ENCODE data around the gene SEPHS1.

DNA sequence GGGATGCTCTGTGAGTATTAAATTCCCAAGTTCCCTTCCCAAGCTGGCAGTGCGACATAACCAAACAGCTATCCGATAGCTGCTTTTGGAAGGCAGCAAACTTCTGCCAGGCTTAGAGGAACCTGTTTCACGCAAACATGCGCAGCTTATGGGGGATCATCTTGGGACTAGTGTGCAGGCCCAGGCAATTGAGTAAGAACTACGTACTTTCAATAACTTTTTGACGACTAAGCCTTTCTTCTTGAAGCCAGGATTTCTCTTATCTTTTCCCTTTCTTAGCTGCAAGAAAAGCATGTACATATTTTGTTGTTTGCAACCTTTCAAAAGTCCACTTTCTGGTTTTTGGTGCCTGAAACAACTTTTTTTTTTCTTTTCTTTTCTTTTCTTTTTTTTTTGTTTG is 28.7 kb upstream of the SEPHS1 start:
- TF ChIP-seq POLR2A (IDR thresholded peaks at IDR 0.05) = no peak
- TF ChIP-seq, protein P1, sequence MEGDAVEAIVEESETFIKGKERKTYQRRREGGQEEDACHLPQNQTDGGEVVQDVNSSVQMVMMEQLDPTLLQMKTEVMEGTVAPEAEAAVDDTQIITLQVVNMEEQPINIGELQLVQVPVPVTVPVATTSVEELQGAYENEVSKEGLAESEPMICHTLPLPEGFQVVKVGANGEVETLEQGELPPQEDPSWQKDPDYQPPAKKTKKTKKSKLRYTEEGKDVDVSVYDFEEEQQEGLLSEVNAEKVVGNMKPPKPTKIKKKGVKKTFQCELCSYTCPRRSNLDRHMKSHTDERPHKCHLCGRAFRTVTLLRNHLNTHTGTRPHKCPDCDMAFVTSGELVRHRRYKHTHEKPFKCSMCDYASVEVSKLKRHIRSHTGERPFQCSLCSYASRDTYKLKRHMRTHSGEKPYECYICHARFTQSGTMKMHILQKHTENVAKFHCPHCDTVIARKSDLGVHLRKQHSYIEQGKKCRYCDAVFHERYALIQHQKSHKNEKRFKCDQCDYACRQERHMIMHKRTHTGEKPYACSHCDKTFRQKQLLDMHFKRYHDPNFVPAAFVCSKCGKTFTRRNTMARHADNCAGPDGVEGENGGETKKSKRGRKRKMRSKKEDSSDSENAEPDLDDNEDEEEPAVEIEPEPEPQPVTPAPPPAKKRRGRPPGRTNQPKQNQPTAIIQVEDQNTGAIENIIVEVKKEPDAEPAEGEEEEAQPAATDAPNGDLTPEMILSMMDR (IDR thresholded peaks at IDR 0.05) = no peak

Data from thyroid gland (tissue), 4 donors.